Stimulated activated CD4-positive, alpha-beta T cell treated with anti-CD3 and anti-CD28 coated beads, TNF-alpha, amount 100 ng/mL, for 1 hour (primary cell): ENCODE results near the gene NALF2.

ENCODE experiments used
- DNase-seq, 3 donors: peaks; one replicate each; pipeline ENCODE4 v3.0.0-alpha.2; 2020; ENCODE audit warnings: low read depth in 3 of 3, low spot score in 1 of 3

Gene NALF2

DNA sequence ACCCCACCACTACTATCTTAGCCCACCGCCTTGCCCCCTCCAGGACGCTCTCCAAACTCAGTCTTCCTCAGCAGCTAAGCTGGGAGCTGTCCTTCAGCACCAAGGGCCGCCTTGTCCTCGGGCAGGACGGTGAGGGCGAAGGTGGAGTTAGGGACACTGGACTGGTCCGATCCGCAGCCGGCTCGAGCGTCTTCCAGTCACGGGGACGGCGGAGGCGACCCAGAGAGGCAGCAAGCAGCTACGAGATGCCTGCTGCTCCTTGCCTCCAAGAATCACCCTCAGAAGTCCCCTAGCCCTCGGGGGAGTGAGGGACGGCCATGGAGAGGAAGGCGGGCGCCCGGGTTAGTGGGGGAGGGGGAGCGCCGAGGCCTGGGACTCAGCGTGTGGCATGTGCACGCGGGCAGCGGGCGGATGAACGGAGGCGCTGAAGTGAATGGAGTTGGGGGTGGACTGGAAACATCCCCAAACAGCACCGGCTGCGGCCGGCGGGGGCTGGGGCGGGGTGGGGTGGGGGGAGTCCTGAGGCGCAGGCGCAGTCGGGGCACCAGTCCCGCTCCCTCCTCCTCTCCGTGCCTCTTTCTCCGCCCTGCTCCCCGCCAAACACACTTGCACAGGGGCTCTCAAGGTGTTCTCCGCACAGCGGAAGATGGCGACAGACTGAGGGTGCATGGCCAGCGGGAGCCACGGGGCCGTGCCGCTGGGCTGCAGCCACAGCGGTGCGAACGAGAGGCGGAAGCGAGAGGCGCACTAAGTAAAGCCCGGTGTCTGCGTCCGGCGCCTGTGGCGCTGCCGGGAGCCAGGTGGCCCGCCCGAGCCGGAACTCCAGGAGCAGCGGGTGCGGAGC, at the start of gene NALF2:
TSS of gene NALF2 (plus strand) at position 545 of the 844 bp plus-strand sequence. CDS start 957 bp downstream, outside the sequence.
- DNase-seq: no peak

DNA sequence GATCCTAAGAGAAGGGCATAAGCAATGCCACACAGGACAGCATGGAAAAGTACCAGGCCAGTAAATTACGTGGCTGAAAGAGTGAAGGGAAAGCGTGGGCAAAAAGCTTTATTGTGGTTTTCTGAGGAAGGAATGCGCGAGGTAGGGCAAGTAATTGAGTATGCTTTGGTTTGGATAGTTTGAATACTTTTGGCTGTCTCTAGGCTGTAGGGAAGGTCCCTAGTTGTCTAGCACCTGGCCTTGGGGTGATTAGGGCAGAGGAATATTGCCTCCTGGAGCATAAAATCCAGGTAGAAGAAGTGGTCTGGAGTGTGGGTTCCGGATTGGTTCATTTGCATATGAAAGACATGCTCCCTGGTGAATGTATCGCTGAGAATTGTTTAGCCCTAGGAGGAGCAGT, 46.4 kb upstream of the NALF2 start:
- no peak for DNase-seq

- DNase-seq: no peak
Measured at GRCh38 chrX:69466546-69466945, 37.6 kb upstream of the NALF2 start.

DNA sequence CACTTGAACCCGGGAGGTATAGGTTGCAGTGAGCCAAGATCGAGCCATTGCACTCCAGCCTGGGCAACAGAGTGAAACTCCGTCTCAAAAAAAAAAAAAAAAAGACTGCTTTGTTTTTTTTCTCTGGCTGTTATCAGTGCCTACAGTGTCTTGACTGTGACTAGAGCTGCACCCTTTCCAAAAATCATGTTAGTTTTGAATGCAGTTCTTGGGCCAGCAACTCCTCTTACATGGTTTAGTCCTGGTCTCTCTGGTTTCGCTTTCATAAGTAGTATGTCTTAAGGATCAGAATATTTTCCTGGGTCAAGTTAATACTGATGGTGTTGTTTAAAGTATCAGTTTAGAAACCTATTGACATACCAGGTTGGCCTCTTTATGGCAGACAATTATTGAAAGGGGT, 34.2 kb upstream of the NALF2 start:
- DNase-seq: no peak

DNA sequence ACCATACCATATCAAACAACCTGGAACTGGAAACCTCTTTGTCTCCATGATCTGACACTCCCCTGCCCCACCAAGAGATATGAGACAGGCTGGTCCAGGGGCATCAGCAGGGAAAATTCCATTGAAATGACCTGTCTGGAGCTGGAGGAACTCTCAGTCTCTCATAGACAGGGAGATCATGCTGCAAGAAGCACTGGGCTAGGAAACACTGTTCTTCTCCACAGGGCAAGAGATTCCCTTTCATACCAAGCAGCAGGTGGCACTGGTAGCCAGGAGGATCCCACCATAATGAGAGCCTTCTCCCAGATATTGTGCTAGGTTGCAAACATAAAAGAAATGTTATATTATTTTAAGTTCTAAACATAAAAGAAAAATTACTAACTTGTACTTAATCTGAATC, 14.5 kb upstream of the NALF2 start:
- DNase-seq: no peak

- no peak for DNase-seq
Measured at GRCh38 chrX:69493193-69493592, 10.9 kb upstream of the NALF2 start.

DNA sequence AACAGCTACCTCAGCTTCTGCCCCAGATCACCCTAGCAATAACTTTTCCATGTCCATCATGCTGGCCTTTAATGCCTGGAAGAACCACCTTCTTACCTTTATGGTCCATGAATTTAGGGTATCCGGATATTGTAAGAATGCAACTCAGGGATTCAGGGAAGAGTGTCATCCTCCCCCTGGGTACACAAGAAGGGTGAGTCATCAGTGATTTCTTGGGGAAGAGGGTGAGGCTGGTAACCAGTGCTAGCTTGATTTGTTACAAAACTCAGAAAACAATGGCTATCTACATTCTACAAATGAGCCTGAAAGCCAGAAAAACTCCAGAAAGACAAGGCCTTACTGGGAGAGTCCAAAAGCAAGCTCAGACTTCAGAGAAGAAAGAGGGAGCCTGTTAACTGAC, 10.4 kb upstream of the NALF2 start:
- DNase-seq: no peak

- no peak for DNase-seq
Measured at GRCh38 chrX:69496183-69496582, 7.9 kb upstream of the NALF2 start.

DNA sequence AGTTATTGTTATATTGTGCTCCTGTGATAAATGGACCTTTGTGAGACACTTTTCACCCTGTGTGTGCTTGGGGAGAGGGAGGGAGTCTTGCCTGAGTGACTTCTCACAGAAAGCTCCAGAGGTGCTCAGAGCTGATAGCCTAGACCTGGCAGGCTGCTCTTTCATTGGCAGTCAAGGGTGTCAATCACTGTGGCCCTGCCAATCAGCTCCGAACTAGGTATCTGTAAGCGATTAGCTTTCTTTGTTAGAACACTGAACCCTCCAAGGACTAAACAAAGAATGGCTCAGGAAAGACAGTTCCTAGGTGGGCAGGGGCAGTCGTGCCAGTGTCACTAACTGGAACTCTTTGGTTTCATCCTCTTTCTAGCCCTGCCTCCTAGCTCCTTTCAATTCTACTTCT, 2.7 kb upstream of the NALF2 start:
- no peak for DNase-seq

DNA sequence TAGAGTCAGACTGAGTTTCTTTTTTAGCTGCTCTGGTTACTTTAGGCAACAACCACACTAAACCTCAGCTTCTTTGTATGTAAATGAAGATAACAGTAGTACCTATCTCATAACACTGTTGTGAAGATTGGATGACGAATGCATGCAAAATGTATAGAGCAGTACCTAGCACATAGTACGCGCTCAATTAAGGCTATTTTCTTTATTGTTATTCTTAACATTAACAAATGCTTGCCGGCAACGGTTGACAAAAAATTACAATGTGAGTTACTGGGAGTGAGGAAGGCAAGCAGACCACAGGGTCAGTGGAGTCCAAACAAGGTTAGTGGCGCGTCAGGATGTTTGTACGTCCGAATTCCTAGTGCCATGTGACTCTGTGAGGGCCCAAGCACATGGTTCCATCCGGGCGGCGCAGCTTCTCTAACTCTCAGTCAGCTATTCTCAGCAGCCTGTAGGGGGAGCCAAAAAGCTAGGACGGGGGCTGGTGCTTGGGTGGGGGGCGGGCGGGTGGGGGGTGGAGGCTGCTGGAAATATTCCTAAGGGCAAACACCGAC, 821 bp upstream of the NALF2 start:
- no peak for DNase-seq

GRCh38 chrX:69504626-69505612, 793 bp downstream of the NALF2 start:
- DNase-seq: no peak

DNA sequence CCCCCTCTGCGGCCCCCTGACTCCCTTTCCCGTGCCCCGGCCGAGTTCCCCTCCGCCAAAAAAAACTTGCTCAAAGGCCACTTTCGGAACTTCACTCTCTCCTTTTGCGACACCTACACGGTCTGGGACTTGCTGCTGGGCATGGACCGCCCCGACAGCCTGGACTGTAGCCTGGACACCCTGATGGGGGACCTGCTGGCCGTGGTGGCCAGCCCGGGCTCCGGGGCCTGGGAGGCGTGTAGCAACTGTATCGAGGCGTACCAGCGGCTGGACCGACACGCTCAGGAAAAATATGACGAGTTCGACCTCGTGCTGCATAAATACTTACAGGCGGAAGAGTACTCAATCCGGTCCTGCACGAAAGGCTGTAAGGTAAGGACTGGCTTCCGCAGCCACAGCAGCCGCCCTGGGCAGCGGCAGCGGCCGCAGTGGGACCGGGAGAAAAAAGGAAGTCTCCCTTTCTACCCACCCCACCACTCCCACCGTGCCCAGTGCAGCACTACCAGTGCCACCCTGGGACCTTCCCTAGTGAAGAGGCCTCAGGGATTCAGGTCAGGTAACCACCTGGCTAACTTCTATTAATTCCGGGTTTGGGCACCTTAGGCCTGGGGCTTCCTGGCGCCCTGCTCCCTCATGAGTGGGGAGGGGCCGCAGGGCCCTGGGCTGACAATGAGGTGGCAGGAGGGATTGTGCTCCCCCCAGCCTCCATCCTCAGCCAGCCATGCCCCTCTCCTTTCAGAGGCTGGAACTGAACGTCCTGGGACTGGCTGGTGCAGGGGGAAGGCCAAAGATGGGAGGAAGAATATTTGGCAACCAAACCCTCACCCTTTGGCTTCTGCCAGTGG, 1.9 kb downstream of the NALF2 start:
- no peak for DNase-seq

DNA sequence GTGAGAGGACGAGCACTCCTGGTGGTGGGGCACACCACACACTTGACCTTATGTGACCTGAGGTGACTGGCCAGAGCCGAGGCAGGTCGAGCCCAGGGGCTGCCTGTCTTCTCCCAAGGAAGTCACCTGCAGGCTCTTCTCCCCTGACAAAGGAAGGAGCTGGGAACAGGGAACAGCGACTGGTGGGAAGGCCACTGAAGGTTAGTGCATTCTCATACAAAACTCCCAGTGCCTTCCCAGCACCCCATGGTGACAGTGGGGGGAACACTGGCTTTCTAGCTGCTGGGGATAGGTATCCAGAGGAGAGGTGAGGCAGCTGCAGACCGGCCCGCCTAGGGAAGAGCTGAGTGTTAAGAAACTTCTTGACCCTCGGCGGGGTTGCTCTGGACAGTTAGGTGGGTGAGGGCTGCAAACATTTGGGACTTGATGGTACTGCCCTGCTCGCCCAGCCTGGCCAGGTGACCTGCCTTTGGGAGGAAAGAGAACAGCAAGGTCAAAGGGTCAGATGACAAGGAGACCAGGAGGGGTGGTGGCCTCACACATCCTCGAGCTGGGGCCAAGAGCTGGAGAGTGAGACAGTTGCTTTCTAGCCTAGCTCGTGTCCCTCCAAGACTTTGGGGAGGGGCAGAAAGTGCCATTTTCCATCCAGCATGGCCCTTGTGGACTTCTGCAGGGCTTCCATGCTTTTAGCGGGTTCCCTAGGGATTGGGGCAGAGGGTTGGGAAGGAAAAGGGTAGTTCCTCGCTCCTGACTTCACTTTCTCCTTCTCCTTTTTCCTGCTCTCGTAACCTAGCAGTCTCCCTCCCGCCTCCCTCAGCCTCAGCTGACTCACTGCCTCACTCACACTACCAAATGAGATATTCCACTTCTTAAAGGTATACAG, 2.7 kb downstream of the NALF2 start:
- no peak for DNase-seq

DNA sequence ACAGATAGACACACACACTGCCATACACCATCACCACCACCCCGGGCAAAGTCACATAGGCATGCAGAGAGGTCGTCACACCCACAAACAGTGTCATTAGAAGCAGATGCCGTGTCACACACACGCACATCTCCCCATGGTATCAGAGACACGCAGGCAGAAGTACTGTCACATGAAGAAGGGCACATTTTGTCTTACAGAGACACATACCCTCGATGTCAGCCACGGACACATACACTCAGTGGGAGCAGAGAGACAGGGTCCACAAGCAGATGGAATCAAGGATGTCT, 3.3 kb downstream of the NALF2 start:
- DNase-seq: no peak

GRCh38 chrX:69508610-69509009, 4.5 kb downstream of the NALF2 start:
- DNase-seq: no peak

DNA sequence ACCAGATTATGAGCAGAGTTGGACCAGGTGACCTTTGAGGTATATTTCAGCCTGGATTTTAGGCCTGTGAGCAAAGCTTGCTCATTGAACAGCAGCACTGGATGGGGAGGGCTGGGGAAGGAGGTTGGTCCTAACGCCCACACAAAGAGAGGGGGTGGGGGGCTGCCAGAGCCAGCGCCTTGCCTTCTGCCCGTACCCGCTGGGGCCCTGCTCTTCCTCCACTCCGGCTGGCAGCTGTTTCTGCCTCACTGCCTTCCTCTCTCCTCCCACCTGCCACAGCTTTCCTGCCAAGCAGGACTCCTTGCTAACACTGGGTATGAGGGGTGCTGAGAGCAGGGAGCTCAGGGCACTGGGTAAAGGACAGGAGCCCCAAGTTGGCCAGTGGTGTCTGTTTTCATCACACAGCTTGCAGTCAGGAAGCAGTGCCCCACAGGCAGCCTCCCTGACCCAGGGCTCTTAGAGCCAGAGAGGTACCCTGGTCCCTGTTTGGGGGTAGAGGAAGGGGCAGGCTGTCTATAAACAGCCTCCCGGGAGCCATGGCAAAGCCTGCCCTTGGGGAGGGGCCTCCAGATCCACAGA, 6.1 kb downstream of the NALF2 start:
- no peak for DNase-seq

DNA sequence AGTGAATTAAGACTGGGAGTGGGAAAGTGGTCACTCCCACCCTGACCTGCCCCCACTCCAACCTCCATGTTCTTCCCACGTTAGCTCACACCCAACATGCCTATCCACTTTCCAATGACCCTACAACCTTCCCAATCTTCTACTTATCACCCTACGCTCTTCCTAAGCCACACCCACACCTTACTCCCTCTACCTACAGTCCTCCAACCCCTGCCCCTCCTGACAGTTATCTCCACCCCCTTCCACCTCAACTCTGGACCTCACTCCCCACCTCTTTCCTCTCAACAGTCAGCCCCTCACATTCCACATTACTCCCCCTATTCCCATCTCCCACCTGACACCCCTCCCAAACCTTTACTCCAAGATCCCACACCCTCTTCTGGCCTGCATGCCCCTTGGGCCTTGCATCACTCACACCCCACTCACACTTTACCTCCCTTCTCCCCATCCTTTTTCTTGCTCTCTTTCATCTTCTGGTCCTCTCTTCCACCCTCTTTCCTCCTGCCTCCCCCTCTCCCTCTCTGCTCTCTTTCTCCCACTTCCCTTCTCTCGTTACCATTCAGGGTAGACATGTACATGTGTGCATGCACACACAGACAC, 6.9 kb downstream of the NALF2 start:
- DNase-seq: no peak

GRCh38 chrX:69522052-69522451, 17.9 kb downstream of the NALF2 start:
- no peak for DNase-seq

GRCh38 chrX:69523314-69523713, 19.2 kb downstream of the NALF2 start:
- no peak for DNase-seq
